AG09309 (cell line): ENCODE measurements around the gene SEC22C.

Source experiments
- DNase-seq: peaks from one replicate; pipeline ENCODE4 v3.0.0-alpha.2; 2010; ENCODE audit warnings: low read depth
- H3K4me3 ChIP-seq: 2 replicates; pipeline ENCODE4 v1.5.1; 2011; ENCODE audit warnings: mild to moderate bottlenecking, low read depth, low read length, moderate library complexity; ENCODE audit not compliant: control insufficient read depth
- CTCF ChIP-seq: IDR thresholded peaks from 2 replicates; pipeline ENCODE4 v1.5.1; 2011; ENCODE audit warnings: mild to moderate bottlenecking, low read depth, low read length, inconsistent platforms; ENCODE audit not compliant: insufficient read depth, control insufficient read depth; ENCODE audit errors: missing control alignments

Gene SEC22C

GRCh38 chr3:42514876-42515275 lies 66.9 kb downstream of the SEC22C start:
- H3K4me3 ChIP-seq: no peak overlapping the region
- no peak for TF ChIP-seq CTCF
- DNase-seq: no peak

- no peak for DNase-seq
- no peak for TF ChIP-seq CTCF
- no peak overlapping the region for H3K4me3 ChIP-seq
These were observed 68.2 kb downstream of the SEC22C start for GRCh38 chr3:42513521-42513920.

GRCh38 chr3:42513121-42513520 lies 68.6 kb downstream of the SEC22C start:
- no peak overlapping the region for H3K4me3 ChIP-seq
- no peak for TF ChIP-seq CTCF
- no peak for DNase-seq

- TF ChIP-seq CTCF: no peak
- H3K4me3 ChIP-seq: no peak overlapping the region
- no peak for DNase-seq
These were observed 70.0 kb downstream of the SEC22C start for GRCh38 chr3:42511736-42512135.

- no peak for DNase-seq
- no peak overlapping the region for H3K4me3 ChIP-seq
- TF ChIP-seq CTCF: no peak
These were observed 70.6 kb downstream of the SEC22C start for GRCh38 chr3:42511201-42511600.

GRCh38 chr3:42510325-42510724 lies 71.4 kb downstream of the SEC22C start:
- no peak for TF ChIP-seq CTCF
- H3K4me3 ChIP-seq: no peak overlapping the region
- DNase-seq: no peak

- H3K4me3 ChIP-seq: no peak overlapping the region
- no peak for DNase-seq
- no peak for TF ChIP-seq CTCF
These were observed 72.7 kb downstream of the SEC22C start for GRCh38 chr3:42509111-42509510.
